Astrocyte (in vitro differentiated cells and primary cell): ENCODE results near the gene PRIM1.

Experiments
- CTCF ChIP-seq: IDR thresholded peaks from 2 replicates; pipeline ENCODE4 v1.5.1; 2011; ENCODE audit warnings: low read depth, mild to moderate bottlenecking, inconsistent platforms, low read length, moderate library complexity; ENCODE audit not compliant: insufficient read depth
- EZH2 ChIP-seq: IDR thresholded peaks from 2 replicates; pipeline ENCODE4 v1.6.1; 2012; ENCODE audit warnings: mild to moderate bottlenecking, low read length, inconsistent platforms; ENCODE audit not compliant: insufficient read depth

GRCh38 chr12:56769868-56770267 lies 17.7 kb upstream of the PRIM1 start:
- TF ChIP-seq CTCF: no peak
- TF ChIP-seq EZH2: no peak
